Activated CD4-positive, alpha-beta memory T cell treated with anti-CD3 and anti-CD28 coated beads, Interleukin-2, amount 10 ng/mL, durations not matched to agents 7 days and 5 days (primary cell): ENCODE measurements around the gene ERGIC2. TPM values are rescaled to one million over a fixed set of nuclear protein-coding genes. Genes with fewer than 3 reads are reported as not detected.
A peak's percentile ranks its signal among the peaks of the same experiment; 100 is the strongest.

Experiments used
- CTCF ChIA-PET: fragments of 350-600 bp; sonication (Branson Sonifier 250); formaldehyde crosslinking; loops from one replicate; lab custom pipeline; 2021; ENCODE audit warnings: antibody characterized with exemption, inconsistent platforms; lab: Charles Lee
- POLR2A ChIA-PET: fragments of 350-600 bp; sonication (Branson Sonifier 250); formaldehyde crosslinking; loops from one replicate; lab custom pipeline; 2021; ENCODE audit warnings: antibody characterized with exemption; lab: Charles Lee
- DNase-seq: peaks from one replicate; pipeline ENCODE4 v3.0.0-alpha.2; 2020
- H3K27ac Mint-ChIP-seq: one replicate; pipeline ENCODE4 v1.8.0; 2021; ENCODE audit warnings: mild to moderate bottlenecking, mixed read lengths
- H3K27me3 Mint-ChIP-seq: one replicate; pipeline ENCODE4 v1.8.0; 2021; ENCODE audit warnings: mixed read lengths
- H3K36me3 Mint-ChIP-seq: one replicate; pipeline ENCODE4 v1.8.0; 2021; ENCODE audit warnings: low read depth, mixed read lengths
- H3K4me1 Mint-ChIP-seq: one replicate; pipeline ENCODE4 v1.8.0; 2021; ENCODE audit warnings: mixed read lengths
- H3K4me3 Mint-ChIP-seq: one replicate; pipeline ENCODE4 v1.8.0; 2021; ENCODE audit warnings: mild to moderate bottlenecking, mixed read lengths
- H3K9me3 Mint-ChIP-seq: one replicate; pipeline ENCODE4 v1.8.0; 2021; ENCODE audit warnings: mixed read lengths
- total RNA-seq, 2 experiments: library from RNA; stranded (reverse); gene quantifications; one replicate each; pipeline ENCODE4 v1.2.3, GENCODE V29; 2021

Gene ERGIC2
- total RNA-seq, 2 experiments from 2014 or later = 77.8 to 85.1 TPM

DNA sequence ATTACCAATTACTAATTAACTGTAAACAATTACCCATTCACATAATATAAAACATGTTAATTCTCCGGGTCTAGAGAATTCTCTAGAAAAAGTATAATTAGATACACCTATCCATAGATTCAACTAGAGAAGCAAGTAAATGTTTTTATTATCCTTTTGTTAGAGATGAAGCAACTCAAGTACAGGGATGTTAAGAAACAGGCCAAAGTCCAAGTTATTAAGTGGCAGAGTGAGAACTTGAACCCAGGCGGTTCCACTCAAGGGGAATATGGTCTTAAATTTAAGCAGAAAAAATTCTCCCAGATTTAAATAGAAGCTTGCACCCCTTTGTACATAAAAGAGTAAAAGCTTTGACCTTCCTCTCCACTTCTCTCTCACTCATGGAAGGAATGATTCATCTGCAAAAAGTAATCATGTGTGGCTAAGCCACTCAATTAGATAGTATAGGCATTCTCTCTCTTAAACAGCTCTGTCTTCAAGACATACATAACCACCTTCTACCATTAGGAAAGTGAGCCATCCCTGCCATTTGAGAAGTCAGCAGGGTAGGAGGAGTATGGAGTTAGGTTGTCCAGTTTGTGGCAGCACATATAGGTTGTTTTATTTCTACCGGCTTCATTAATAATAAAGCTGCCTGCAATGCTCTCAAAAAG is 34.1 kb downstream of the ERGIC2 start:
- ChIA-PET POLR2A (interaction anchor here (1.3 to 1.7 kb wide), 2 partner anchors 10 to 34 kb away, joined by 3 to 7 read pairs; partner anchors contain the start of gene ERGIC2), CTCF (interaction anchor here (1.2 kb wide), 1 partner anchor 274 kb away, joined by 3 read pairs; no protein-coding TSS in a partner anchor)
- no peak overlapping the region for H3K4me3 Mint-ChIP-seq
- no peak overlapping the region for H3K27ac Mint-ChIP-seq
- no peaks in the 10 kb centered on the region for H3K27me3 Mint-ChIP-seq
- peaks cover 38% of the 10 kb centered on the region for H3K36me3 Mint-ChIP-seq
- no peaks in the 10 kb centered on the region for H3K9me3 Mint-ChIP-seq
- no peak for DNase-seq
- no peaks in the 10 kb centered on the region for H3K4me1 Mint-ChIP-seq

DNA sequence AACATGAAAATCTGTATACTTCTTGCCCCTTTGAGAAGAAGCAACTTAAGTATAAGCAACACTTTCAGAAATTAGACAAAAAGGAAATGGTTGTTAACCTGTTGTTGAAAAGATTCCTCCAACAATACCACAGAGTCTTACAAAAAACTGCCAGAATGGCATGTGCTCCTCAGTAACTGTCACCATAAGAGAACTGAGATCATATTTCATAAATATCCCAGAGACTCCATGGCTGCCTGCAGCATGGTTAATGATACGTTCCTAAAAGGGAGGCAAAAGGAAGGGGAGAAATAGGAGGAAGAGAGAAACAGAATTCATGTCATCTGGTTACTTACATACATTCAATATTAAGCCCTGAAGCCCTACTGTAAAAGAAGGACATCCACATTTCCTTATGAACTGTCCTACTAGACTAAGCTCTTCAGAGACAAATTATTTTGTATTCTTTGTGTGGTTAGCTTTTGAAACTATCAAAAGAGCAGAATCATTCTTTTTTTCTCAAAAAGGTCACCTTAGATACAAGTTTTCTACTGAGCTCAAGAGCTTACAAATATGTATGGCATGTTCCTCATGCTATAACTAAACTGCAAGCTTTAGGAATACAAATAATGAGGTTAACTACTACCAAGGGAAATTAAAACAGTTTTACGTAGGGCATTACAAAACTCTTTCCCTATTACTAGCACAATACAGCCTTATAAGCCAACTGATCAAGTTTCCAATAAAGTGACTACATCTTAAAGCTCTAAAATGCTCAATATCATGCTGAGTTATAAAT is 37.8 kb downstream of the ERGIC2 start:
- peaks cover 48% of the 10 kb centered on the region for H3K36me3 Mint-ChIP-seq
- H3K9me3 Mint-ChIP-seq = no peaks in the 10 kb centered on the region
- H3K4me1 Mint-ChIP-seq = no peaks in the 10 kb centered on the region
- POLR2A ChIA-PET = no interaction called here
- CTCF ChIA-PET = interaction anchor here (1.0 to 1.4 kb wide), 2 partner anchors 9 to 25 kb away, joined by 3 to 4 read pairs; no protein-coding TSS in a partner anchor
- no peak for DNase-seq
- H3K27me3 Mint-ChIP-seq = no peaks in the 10 kb centered on the region
- H3K4me3 Mint-ChIP-seq = no peak overlapping the region
- H3K27ac Mint-ChIP-seq = no peak overlapping the region

DNA sequence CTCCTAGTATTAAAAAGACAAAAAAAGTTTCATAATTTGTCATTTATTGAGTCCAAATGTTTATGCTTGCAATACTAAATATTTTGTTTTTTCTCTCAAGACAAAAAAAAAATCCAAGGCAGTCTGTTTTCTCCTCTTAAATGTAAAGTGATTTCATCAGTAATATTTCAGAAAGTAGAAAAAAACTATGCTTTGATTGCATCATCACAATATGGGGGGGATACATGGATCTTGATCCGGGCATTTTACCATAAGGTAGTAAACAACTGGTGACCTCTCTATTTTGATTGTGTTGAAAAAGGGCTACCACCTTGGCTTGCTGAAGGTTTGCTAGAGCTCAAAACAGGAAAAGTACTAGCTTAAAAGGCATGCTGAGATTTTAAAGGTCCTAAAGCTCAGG is 43.6 kb downstream of the ERGIC2 start:
- no peaks in the 10 kb centered on the region for H3K27me3 Mint-ChIP-seq
- no peak overlapping the region for H3K4me3 Mint-ChIP-seq
- H3K36me3 Mint-ChIP-seq = peaks cover 36% of the 10 kb centered on the region
- DNase-seq = no peak
- H3K27ac Mint-ChIP-seq = no peak overlapping the region
- CTCF ChIA-PET = no interaction called here
- H3K4me1 Mint-ChIP-seq = no peaks in the 10 kb centered on the region
- no peaks in the 10 kb centered on the region for H3K9me3 Mint-ChIP-seq
- POLR2A ChIA-PET = no interaction called here

DNA sequence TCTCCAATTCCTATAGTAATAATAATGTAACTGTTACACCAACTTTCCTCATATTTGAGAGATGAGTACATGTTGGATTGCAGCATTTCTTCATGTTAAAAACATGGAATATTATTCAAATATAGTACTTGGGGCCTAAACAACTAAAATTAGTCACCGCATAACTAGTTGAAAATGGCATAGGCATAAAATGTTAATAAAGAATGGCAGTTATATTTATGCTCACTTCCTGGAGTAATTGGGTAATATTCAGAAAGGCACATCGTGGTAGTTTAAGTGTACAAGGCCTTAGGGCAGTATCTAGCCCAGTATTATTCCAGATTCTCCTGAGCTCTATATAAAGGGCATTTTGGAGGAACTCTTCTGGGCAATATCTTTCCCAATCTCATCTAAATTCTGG is 46.0 kb downstream of the ERGIC2 start:
- no peak overlapping the region for H3K4me3 Mint-ChIP-seq
- ChIA-PET POLR2A (no interaction called here), CTCF (interaction anchor here (0.8 to 1.3 kb wide), 2 partner anchors 8 to 17 kb away, joined by 3 to 6 read pairs; no protein-coding TSS in a partner anchor)
- DNase-seq = no peak
- no peaks in the 10 kb centered on the region for H3K27me3 Mint-ChIP-seq
- no peaks in the 10 kb centered on the region for H3K4me1 Mint-ChIP-seq
- no peak overlapping the region for H3K27ac Mint-ChIP-seq
- peaks cover 19% of the 10 kb centered on the region for H3K36me3 Mint-ChIP-seq
- H3K9me3 Mint-ChIP-seq = no peaks in the 10 kb centered on the region

DNA sequence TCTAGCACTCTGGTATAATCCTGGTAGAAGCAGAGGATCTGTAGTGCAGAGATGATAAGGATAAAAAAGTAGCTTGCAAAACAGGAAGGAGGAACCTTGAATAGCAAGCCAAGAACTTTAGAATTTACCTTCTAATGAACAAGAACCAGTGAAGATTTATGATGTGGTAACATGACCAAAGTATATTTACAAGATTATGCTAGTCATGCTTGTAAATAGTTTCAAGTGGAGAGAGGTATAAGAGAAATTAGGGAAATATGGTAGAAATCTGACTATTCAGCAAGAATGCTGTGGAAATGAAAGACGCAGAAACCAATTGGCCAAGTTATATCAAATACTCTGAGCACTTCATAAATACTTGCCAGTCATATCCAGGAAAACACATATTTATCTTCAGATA is 47.8 kb downstream of the ERGIC2 start:
- peaks cover 15% of the 10 kb centered on the region for H3K36me3 Mint-ChIP-seq
- DNase-seq = no peak
- no peak overlapping the region for H3K4me3 Mint-ChIP-seq
- CTCF ChIA-PET = no interaction called here
- no peaks in the 10 kb centered on the region for H3K27me3 Mint-ChIP-seq
- H3K4me1 Mint-ChIP-seq = no peaks in the 10 kb centered on the region
- POLR2A ChIA-PET = no interaction called here
- no peaks in the 10 kb centered on the region for H3K9me3 Mint-ChIP-seq
- no peak overlapping the region for H3K27ac Mint-ChIP-seq

DNA sequence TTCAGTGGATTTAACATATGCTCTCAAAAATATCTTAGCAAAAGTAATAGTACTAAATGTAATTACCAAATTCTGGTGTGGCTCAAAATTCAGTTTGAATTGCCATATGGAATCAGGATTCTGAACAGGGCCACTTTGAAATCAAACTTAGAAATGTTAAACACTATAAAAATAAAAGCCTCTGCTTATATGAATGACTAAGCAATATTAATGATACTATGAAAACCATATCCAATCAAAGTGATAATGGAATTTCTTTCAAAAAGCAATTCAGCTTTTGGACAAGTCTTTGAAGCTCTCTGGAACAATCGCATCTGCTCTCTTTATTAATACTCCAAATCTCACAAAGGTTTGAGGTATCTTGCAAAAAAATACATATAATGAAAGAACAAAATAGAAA is 51.6 kb downstream of the ERGIC2 start:
- no peak overlapping the region for H3K4me3 Mint-ChIP-seq
- CTCF ChIA-PET = interaction anchor here (0.7 to 1.6 kb wide), 4 partner anchors 11 to 262 kb away, joined by 3 to 4 read pairs (median 4); no protein-coding TSS in a partner anchor
- H3K27me3 Mint-ChIP-seq = no peaks in the 10 kb centered on the region
- DNase-seq = no peak
- H3K4me1 Mint-ChIP-seq = no peaks in the 10 kb centered on the region
- H3K36me3 Mint-ChIP-seq = peaks cover 19% of the 10 kb centered on the region
- H3K27ac Mint-ChIP-seq = no peak overlapping the region
- POLR2A ChIA-PET = interaction anchor here (0.6 kb wide), 1 partner anchor 161 kb away, joined by 3 read pairs; no protein-coding TSS in a partner anchor
- no peaks in the 10 kb centered on the region for H3K9me3 Mint-ChIP-seq

DNA sequence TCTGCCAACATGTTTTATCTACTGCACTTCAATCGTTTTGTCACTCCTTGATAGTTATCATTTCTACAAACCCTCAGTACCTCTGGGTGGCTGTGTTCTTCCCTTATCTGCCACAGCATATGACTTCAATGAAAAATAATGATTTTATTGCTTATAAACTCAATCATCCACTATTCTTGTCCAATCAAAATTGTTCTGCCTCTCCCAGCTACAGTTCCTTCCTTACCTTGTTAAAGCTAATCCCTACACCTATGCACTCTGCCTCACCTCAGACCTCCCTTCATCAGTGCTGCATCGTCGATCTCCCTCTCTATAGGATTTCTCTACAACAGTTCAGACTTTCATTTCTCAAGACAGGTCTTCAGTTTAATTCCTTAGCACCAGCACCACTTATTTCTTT is 58.8 kb downstream of the ERGIC2 start:
- POLR2A ChIA-PET = interaction anchor here (1.0 kb wide), 1 partner anchor 59 kb away, joined by 4 read pairs; the partner anchor contains the start of gene ERGIC2

DNA sequence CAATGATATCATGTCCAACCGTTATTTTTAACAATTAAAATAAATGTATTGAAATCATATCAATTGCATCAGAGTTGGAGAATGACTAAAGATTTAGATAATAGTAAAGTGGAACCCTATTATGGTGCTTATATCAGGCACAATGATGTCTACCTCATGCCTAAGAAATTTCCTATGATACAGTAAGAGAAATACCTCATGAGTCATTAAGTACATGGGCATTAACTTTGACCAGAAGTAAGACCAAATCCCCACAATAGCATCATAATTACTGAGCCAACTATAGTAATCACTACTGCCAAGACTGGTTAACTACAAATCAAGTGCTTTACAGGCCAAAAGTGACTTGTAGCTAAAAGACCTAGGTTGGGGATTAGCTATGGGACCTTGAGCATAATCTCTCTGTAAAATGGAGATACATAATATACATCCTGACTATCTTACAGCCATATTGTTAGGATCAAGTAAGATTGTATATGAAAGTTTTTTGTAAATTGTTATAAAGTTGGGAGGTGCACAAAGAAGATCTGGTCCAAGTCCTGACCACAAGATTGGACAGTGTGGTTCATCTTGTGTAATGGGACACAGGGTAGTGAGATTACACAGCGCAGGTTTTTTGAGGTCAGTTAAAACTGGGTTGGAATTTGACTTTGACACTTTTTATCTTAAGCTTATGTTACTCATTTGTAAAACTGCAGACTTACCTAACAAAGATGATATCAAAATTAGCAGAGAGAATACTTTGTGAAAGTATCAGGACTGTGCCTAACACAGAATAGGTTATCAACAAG is 60.5 kb downstream of the ERGIC2 start:
- Mint-ChIP-seq H3K36me3 (peaks cover 31% of the 10 kb centered on the region), H3K9me3 (no peaks in the 10 kb centered on the region), H3K27ac (no peak overlapping the region), H3K4me3 (no peak overlapping the region), H3K27me3 (no peaks in the 10 kb centered on the region), H3K4me1 (peaks cover 11% of the 10 kb centered on the region)
- no peak for DNase-seq
- ChIA-PET POLR2A (interaction anchor here (0.6 kb wide), 1 partner anchor 68 kb away, joined by 5 read pairs; no protein-coding TSS in a partner anchor), CTCF (no interaction called here)

More for the DNA sequence above, 58.8 kb downstream of the ERGIC2 start:
- Mint-ChIP-seq H3K36me3 (peaks cover 38% of the 10 kb centered on the region), H3K4me1 (peaks cover 11% of the 10 kb centered on the region), H3K4me3 (no peak overlapping the region), H3K27me3 (no peaks in the 10 kb centered on the region), H3K9me3 (no peaks in the 10 kb centered on the region), H3K27ac (no peak overlapping the region)
- DNase-seq = no peak
- CTCF ChIA-PET = no interaction called here

DNA sequence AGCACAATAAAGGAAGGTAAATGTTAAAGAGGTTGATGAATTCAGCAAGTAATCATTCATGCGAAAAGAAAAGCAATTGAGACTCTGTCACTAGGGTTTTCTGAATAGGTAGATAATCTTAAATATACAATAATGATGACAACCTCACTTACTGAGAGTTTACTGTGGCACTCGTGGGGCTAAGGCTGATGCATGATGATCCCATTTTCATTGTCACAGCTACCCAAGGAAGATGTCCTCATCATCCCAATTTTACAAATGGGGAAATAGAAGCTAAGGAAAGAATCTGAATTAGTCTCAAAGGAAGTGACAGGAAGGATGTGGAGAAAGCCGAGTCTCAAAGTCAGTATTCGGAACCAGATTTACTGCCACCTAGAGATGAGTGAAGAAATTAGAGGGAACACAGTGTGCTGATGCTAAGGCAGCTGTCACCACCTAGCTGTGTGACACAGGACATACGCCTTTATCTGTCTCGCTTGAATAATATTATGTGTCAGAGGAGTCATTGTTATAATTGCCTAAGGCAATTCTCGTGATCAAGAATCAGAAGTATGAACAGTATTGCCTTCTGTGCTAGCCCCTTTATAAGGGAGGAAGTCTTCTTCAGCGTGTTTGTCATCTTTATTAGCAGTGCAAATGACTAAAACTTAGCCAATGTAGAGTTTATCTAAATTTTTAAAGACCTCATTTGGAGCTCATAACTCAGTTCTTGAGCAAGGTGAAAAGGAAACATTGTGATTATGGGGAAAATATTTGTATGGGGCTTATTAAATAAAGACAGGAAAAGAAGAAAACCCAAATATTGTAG is 63.2 kb downstream of the ERGIC2 start:
- Mint-ChIP-seq H3K9me3 (no peaks in the 10 kb centered on the region), H3K4me1 (peaks cover 11% of the 10 kb centered on the region), H3K27ac (no peak overlapping the region), H3K27me3 (no peaks in the 10 kb centered on the region), H3K4me3 (no peak overlapping the region), H3K36me3 (peaks cover 12% of the 10 kb centered on the region)
- CTCF ChIA-PET = interaction anchor here (0.8 to 2.0 kb wide), 20 partner anchors 9 to 305 kb away, joined by 3 to 29 read pairs (median 5); partner anchors contain the start of gene ERGIC2
- POLR2A ChIA-PET = interaction anchor here (0.6 kb wide), 1 partner anchor 47 kb away, joined by 3 read pairs; no protein-coding TSS in a partner anchor
- peak; percentile 56 for DNase-seq

DNA sequence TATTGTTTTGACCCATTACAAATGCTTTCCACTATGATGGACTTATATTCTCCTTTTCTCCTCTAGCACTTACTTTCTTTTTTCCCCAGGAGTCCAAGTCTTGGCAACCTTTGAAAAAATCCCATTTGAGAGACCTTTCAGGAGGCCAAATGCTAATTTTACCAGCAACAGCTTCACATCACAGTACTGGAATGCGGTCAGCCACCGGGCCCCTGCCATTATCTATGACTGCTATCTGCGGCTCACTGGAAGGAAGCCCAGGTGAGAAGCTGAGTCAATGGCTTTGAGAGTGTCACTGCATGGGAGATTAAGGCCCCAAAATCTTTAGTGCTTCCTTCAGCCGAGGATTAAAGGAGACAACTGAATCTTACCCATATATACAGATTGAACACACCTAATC is 64.2 kb downstream of the ERGIC2 start:
- H3K4me1 Mint-ChIP-seq = peaks cover 11% of the 10 kb centered on the region
- H3K36me3 Mint-ChIP-seq = peaks cover 5% of the 10 kb centered on the region
- DNase-seq = no peak
- no peaks in the 10 kb centered on the region for H3K27me3 Mint-ChIP-seq
- H3K27ac Mint-ChIP-seq = no peak overlapping the region
- CTCF ChIA-PET = interaction anchor here (0.9 to 2.0 kb wide), 11 partner anchors 10 to 248 kb away, joined by 4 to 29 read pairs (median 6); partner anchors contain the start of gene ERGIC2
- no peaks in the 10 kb centered on the region for H3K9me3 Mint-ChIP-seq
- POLR2A ChIA-PET = no interaction called here
- no peak overlapping the region for H3K4me3 Mint-ChIP-seq

DNA sequence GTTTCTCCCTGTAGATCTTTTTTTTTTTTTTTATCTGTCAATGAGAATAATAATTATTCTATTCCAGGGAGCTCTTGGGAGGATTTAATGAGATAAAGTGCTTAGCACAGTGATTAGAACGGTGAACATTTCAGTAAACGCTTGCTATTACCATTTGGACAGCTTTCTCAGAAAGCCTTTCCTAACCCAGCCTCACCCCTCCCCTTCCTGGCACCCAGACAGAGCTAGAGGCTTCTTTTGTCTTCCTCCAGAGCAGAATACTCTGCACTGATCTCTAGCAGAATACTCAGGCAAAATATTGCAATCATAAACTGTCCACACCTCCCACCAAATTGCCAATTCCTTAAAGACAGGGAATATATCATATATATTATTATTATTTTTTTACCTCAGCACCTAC is 66.6 kb downstream of the ERGIC2 start:
- no peaks in the 10 kb centered on the region for H3K27me3 Mint-ChIP-seq
- POLR2A ChIA-PET = no interaction called here
- H3K36me3 Mint-ChIP-seq = no peaks in the 10 kb centered on the region
- no peak for DNase-seq
- CTCF ChIA-PET = interaction anchor here (0.9 to 2.0 kb wide), 4 partner anchors 9 to 241 kb away, joined by 3 to 6 read pairs (median 4); no protein-coding TSS in a partner anchor
- H3K9me3 Mint-ChIP-seq = no peaks in the 10 kb centered on the region
- peaks cover 11% of the 10 kb centered on the region for H3K4me1 Mint-ChIP-seq
- H3K4me3 Mint-ChIP-seq = no peak overlapping the region
- H3K27ac Mint-ChIP-seq = no peak overlapping the region

DNA sequence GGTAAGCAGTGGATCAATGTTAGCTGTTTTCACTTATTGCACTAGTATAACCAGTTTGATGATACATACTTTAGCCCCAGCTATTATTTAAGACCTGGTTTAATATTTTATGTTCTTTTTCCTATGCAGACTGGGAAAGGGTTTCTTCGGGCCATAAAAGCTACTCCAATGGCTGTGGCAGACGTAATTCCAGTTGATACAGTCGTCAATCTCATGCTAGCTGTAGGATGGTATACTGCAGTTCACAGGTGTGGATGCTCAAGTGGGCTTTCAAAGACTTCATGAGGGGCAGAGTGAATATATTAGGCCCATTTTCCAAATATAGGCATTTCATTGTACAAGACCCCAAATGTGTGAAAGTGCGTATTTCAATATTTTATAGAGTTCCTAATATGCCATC is 70.1 kb downstream of the ERGIC2 start:
- H3K27me3 Mint-ChIP-seq = no peaks in the 10 kb centered on the region
- DNase-seq = no peak
- H3K9me3 Mint-ChIP-seq = no peaks in the 10 kb centered on the region
- no peak overlapping the region for H3K27ac Mint-ChIP-seq
- no peaks in the 10 kb centered on the region for H3K4me1 Mint-ChIP-seq
- POLR2A ChIA-PET = no interaction called here
- H3K36me3 Mint-ChIP-seq = no peaks in the 10 kb centered on the region
- CTCF ChIA-PET = interaction anchor here (1.4 kb wide), 1 partner anchor 224 kb away, joined by 4 read pairs; no protein-coding TSS in a partner anchor
- H3K4me3 Mint-ChIP-seq = no peak overlapping the region
